ENCODE data around the gene CRAT. TPM values are rescaled to one million over a fixed set of nuclear protein-coding genes. Genes with fewer than 3 reads are reported as not detected.

The CRAT gene
- total RNA-seq, 1 donor from 2014 or later, result 10.1 TPM

GRCh38 chr9:129074106-129074505 lies 36.5 kb downstream of the CRAT start:
- DNase-seq (ENCODE audit: low spot score), result no peak
- Mint-ChIP-seq H3K4me1 (peaks cover 6% of the 10 kb centered on the region), H3K27ac (no peak overlapping the region), H3K4me3 (no peak overlapping the region), H3K36me3 (no peaks in the 10 kb centered on the region), H3K27me3 (ENCODE audit: insufficient read depth, low read depth) (peaks cover 6% of the 10 kb centered on the region), H3K9me3 (no peaks in the 10 kb centered on the region)
- Histone ChIP-seq H3K27me3 (no peaks in the 10 kb centered on the region), H3F3A (ENCODE audit: low read depth) (no peaks in the 10 kb centered on the region), H3K9me3 (ENCODE audit: low read depth) (no peaks in the 10 kb centered on the region), H3K27ac (no peak overlapping the region), H4K20me1 (ENCODE audit: low read depth) (no peaks in the 10 kb centered on the region), H3K4me2 (no peak overlapping the region), H3K79me2 (ENCODE audit: low read depth) (peaks cover 3% of the 10 kb centered on the region), H3K4me1 (no peaks in the 10 kb centered on the region), H3K4me3 (no peak overlapping the region), H3K9ac (no peak overlapping the region), H2AFZ (replicated peaks) (no peak overlapping the region), H3K36me3 (no peaks in the 10 kb centered on the region)
- TF ChIP-seq EZH2phosphoT487 (IDR thresholded peaks at IDR 0.05) (no peak), EZH2 (IDR thresholded peaks at IDR 0.05) (no peak), CTCF (IDR thresholded peaks at IDR 0.05) (no peak)

GRCh38 chr9:129073404-129073803 lies 37.2 kb downstream of the CRAT start:
- H3F3A ChIP-seq (ENCODE audit: low read depth), result no peaks in the 10 kb centered on the region
- no peaks in the 10 kb centered on the region for H3K4me1 ChIP-seq
- H3K36me3 Mint-ChIP-seq, result peaks cover 4% of the 10 kb centered on the region
- H3K79me2 ChIP-seq (ENCODE audit: low read depth), result no peaks in the 10 kb centered on the region
- peaks cover 3% of the 10 kb centered on the region for H3K27me3 Mint-ChIP-seq (ENCODE audit: insufficient read depth, low read depth)
- no peaks in the 10 kb centered on the region for H4K20me1 ChIP-seq (ENCODE audit: low read depth)
- DNase-seq (ENCODE audit: low spot score), result no peak
- H3K4me1 Mint-ChIP-seq, result peaks cover 2% of the 10 kb centered on the region
- no peak overlapping the region for H3K27ac ChIP-seq
- H3K4me3 Mint-ChIP-seq, result no peak overlapping the region
- H3K4me3 ChIP-seq, result no peak overlapping the region
- H3K9me3 ChIP-seq (ENCODE audit: low read depth), result no peaks in the 10 kb centered on the region
- no peaks in the 10 kb centered on the region for H3K36me3 ChIP-seq
- H3K9me3 Mint-ChIP-seq, result no peaks in the 10 kb centered on the region
- no peak overlapping the region for H3K9ac ChIP-seq
- no peak for TF ChIP-seq EZH2 (IDR thresholded peaks at IDR 0.05)
- TF ChIP-seq EZH2phosphoT487 (IDR thresholded peaks at IDR 0.05), result no peak
- no peak for TF ChIP-seq CTCF (IDR thresholded peaks at IDR 0.05)
- no peak overlapping the region for H3K4me2 ChIP-seq
- H2AFZ ChIP-seq (replicated peaks), result no peak overlapping the region
- no peak overlapping the region for H3K27ac Mint-ChIP-seq
- H3K27me3 ChIP-seq, result no peaks in the 10 kb centered on the region

GRCh38 chr9:129072171-129072570 lies 38.4 kb downstream of the CRAT start:
- H3K27ac Mint-ChIP-seq, result no peak overlapping the region
- no peaks in the 10 kb centered on the region for H3K9me3 ChIP-seq (ENCODE audit: low read depth)
- H3K27me3 Mint-ChIP-seq (ENCODE audit: insufficient read depth, low read depth), result peaks cover 3% of the 10 kb centered on the region
- no peaks in the 10 kb centered on the region for H3K79me2 ChIP-seq (ENCODE audit: low read depth)
- no peak overlapping the region for H2AFZ ChIP-seq (replicated peaks)
- peaks cover 5% of the 10 kb centered on the region for H3K36me3 Mint-ChIP-seq
- H4K20me1 ChIP-seq (ENCODE audit: low read depth), result no peaks in the 10 kb centered on the region
- H3K4me1 Mint-ChIP-seq, result no peaks in the 10 kb centered on the region
- H3K4me3 Mint-ChIP-seq, result peak overlapping the region; percentile 21
- DNase-seq (ENCODE audit: low spot score), result no peak
- no peaks in the 10 kb centered on the region for H3K9me3 Mint-ChIP-seq
- H3K4me1 ChIP-seq, result no peaks in the 10 kb centered on the region
- H3K36me3 ChIP-seq, result no peaks in the 10 kb centered on the region
- no peak overlapping the region for H3K4me2 ChIP-seq
- H3K4me3 ChIP-seq, result no peak overlapping the region
- H3K27me3 ChIP-seq, result no peaks in the 10 kb centered on the region
- TF ChIP-seq EZH2 (IDR thresholded peaks at IDR 0.05) (no peak), CTCF (IDR thresholded peaks at IDR 0.05) (no peak), EZH2phosphoT487 (IDR thresholded peaks at IDR 0.05) (no peak)
- H3K9ac ChIP-seq, result no peak overlapping the region
- H3F3A ChIP-seq (ENCODE audit: low read depth), result no peaks in the 10 kb centered on the region
- no peak overlapping the region for H3K27ac ChIP-seq

Measured in neural progenitor cell (in vitro differentiated cells).